ENCODE results near the gene DIAPH2. TPM values are rescaled to one million over a fixed set of nuclear protein-coding genes. Genes with fewer than 3 reads are reported as not detected.

DIAPH2 gene
- total RNA-seq, 2 donors from 2014 or later = 19.1 to 31.9 TPM

DNA sequence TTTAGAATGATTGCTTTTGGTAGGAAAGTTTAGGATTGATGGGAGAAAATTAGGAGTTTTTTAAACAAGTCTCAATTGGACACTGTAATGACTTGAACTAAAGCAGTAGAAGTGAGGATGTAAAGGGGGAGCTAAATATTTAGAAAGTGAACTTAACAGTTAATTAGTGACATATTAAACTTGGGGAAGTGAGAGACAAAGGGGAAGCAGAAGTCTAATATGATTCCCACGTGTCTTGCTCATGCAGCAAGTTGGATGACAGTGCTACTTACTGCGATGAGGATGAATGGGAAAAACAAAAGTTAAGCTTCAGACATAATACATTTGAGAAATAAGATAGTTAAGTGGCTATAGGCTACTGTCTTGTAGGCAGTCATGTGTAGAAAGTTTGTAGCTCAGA is 309.5 kb downstream of the DIAPH2 start:
- Histone ChIP-seq H3K27me3 (no peaks in the 10 kb centered on the region), H3K4me1 (no peaks in the 10 kb centered on the region), H3K9ac (ENCODE audit: low read depth in 2 of 2, low read length in 2 of 2) (no peak overlapping the region), H3K36me3 (no peaks in the 10 kb centered on the region), H3K4me3 (no peak overlapping the region), H3K9me3 (no peaks in the 10 kb centered on the region), H3K27ac (no peak overlapping the region)
- intact Hi-C loops (cut with DNase I) = no loop called here
- TF ChIP-seq, protein P1, sequence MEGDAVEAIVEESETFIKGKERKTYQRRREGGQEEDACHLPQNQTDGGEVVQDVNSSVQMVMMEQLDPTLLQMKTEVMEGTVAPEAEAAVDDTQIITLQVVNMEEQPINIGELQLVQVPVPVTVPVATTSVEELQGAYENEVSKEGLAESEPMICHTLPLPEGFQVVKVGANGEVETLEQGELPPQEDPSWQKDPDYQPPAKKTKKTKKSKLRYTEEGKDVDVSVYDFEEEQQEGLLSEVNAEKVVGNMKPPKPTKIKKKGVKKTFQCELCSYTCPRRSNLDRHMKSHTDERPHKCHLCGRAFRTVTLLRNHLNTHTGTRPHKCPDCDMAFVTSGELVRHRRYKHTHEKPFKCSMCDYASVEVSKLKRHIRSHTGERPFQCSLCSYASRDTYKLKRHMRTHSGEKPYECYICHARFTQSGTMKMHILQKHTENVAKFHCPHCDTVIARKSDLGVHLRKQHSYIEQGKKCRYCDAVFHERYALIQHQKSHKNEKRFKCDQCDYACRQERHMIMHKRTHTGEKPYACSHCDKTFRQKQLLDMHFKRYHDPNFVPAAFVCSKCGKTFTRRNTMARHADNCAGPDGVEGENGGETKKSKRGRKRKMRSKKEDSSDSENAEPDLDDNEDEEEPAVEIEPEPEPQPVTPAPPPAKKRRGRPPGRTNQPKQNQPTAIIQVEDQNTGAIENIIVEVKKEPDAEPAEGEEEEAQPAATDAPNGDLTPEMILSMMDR (IDR thresholded peaks at IDR 0.05) = no peak
- DNase-seq = no peak

- no peak overlapping the region for H3K4me3 ChIP-seq
- TF ChIP-seq, protein P1 (IDR thresholded peaks at IDR 0.05) = no peak
- H3K27me3 ChIP-seq = no peaks in the 10 kb centered on the region
- H3K9ac ChIP-seq (ENCODE audit: low read depth in 2 of 2, low read length in 2 of 2) = no peak overlapping the region
- intact Hi-C loops (cut with DNase I) = no loop called here
- no peak for DNase-seq
- no peak overlapping the region for H3K27ac ChIP-seq
- no peaks in the 10 kb centered on the region for H3K36me3 ChIP-seq
- no peaks in the 10 kb centered on the region for H3K4me1 ChIP-seq
- H3K9me3 ChIP-seq = no peaks in the 10 kb centered on the region
Observed at GRCh38 chrX:96997196-96997595, 312.6 kb downstream of the DIAPH2 start.

GRCh38 chrX:97000682-97001368 is 316.2 kb downstream of the DIAPH2 start:
- DNase-seq = no peak
- H3K9me3 ChIP-seq = no peaks in the 10 kb centered on the region

GRCh38 chrX:97006167-97006566 is 321.5 kb downstream of the DIAPH2 start:
- DNase-seq = no peak
- Histone ChIP-seq H3K36me3 (no peaks in the 10 kb centered on the region), H3K4me1 (no peaks in the 10 kb centered on the region), H3K9ac (ENCODE audit: low read depth in 2 of 2, low read length in 2 of 2) (no peak overlapping the region), H3K4me3 (no peak overlapping the region), H3K27ac (no peak overlapping the region), H3K27me3 (no peaks in the 10 kb centered on the region), H3K9me3 (no peaks in the 10 kb centered on the region)
- TF ChIP-seq, protein P1 (IDR thresholded peaks at IDR 0.05) = no peak
- intact Hi-C loops (cut with DNase I) = no loop called here

More at GRCh38 chrX:97000682-97001368, 316.2 kb downstream of the DIAPH2 start:
- intact Hi-C loops (cut with DNase I) = no loop called here
- Histone ChIP-seq H3K27ac (no peak overlapping the region), H3K9ac (ENCODE audit: low read depth in 2 of 2, low read length in 2 of 2) (no peak overlapping the region), H3K27me3 (no peaks in the 10 kb centered on the region), H3K36me3 (no peaks in the 10 kb centered on the region), H3K4me1 (no peaks in the 10 kb centered on the region), H3K4me3 (no peak overlapping the region)
- TF ChIP-seq, protein P1 (IDR thresholded peaks at IDR 0.05) = no peak

GRCh38 chrX:97009391-97009790 is 324.7 kb downstream of the DIAPH2 start:
- Histone ChIP-seq H3K9me3 (no peaks in the 10 kb centered on the region), H3K27ac (no peak overlapping the region), H3K27me3 (no peaks in the 10 kb centered on the region), H3K4me3 (no peak overlapping the region), H3K4me1 (no peaks in the 10 kb centered on the region), H3K9ac (ENCODE audit: low read depth in 2 of 2, low read length in 2 of 2) (no peak overlapping the region), H3K36me3 (no peaks in the 10 kb centered on the region)
- no peak for DNase-seq
- TF ChIP-seq, protein P1 (IDR thresholded peaks at IDR 0.05) = no peak
- intact Hi-C loops (cut with DNase I) = no loop called here
